NK-92 (cell line): Measurements from ENCODE around the gene COPS4.
"Not testable (repeated sequence)": the region's sequence is repeated elsewhere in the genome, so short reads cannot be mapped to it uniquely, and the experiment has no call there.

Experiments
- DNase-seq: peaks from one replicate; lab custom pipeline; 2025; ENCODE audit not compliant: unreplicated experiment; lab: John Stamatoyannopoulos, UW

The COPS4 gene

DNA sequence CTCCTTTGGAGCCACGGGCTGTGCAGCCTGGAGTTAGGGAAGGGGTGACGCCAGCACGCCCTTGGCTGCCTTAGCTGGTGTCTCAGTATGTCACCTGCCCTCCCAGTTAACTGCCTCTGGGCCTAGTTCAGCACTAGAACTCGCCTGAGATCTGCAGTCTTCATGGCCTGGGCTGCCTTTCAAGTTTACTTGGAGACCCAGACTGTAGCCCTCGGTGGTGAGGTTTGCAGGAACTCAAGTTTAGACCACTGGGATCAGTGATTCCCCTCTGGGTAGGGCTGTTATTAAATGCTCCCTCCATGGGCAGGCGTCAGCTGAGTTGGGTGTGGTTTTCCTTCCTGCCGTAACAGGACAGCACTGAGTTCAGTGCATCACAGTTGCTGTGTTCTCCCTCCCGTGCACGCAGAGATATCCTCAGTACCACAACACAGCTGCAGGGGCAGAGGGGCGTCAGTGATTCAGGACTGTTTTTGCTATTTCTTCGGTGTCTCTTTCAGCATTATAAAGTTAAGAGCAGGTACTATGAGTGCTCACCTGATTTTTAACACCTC, 49.0 kb downstream of the COPS4 start:
- no peak for DNase-seq

DNA sequence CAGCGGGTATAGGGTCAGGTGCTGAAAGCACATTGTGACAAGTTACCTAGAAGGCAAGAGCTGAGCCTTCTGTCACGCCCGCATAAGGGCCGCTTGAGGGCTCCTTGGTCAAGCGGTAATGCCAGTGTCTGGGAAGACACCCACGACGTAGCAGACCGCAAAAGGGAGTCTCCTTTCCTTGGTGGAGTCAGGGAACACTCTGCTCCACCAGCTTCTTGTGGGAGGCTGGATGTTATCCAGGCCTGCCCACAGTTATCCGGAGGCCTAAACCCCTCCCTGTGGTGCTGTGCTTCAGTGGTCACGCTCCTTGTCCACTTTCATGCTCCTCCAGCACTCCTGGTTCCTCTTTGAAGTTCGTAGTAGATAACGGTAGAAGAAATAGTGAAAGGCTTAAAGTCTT, 50.0 kb downstream of the COPS4 start:
- DNase-seq: not testable (repeated sequence)

DNA sequence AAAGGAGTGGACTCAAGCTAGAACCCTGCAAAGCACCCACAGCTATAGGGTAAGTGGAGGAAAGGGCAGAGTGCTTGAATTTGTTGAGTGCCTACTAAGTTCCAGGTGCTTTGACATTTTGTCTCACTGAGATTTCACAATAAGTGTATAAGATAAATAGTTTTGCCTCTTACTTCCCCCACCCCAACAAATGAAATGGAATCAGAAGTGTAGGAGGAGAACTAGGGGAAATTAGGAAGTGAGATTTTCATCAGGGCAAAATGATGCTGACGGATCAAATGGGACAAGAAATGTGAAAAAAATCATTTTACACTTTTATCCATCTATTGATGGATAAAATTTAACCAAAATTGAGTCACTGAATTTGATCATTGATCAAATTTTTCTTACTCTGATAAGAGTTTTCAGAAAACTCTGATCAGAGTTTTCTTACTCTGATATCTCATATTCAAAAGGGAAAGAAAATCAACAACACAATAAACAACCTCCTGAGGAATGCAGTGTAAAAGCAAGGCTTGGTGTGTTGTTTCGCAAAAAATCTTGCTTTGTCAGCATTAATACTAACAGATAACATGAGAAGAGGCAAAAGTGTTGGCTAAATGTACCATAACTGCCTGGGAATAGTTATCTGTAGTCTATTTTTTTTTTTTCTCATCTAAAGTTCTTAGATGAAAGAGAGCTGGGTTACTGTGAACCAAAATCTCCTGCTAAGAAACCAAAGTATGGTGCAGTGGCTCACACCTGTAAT, 54.6 kb downstream of the COPS4 start:
- DNase-seq: no peak

DNA sequence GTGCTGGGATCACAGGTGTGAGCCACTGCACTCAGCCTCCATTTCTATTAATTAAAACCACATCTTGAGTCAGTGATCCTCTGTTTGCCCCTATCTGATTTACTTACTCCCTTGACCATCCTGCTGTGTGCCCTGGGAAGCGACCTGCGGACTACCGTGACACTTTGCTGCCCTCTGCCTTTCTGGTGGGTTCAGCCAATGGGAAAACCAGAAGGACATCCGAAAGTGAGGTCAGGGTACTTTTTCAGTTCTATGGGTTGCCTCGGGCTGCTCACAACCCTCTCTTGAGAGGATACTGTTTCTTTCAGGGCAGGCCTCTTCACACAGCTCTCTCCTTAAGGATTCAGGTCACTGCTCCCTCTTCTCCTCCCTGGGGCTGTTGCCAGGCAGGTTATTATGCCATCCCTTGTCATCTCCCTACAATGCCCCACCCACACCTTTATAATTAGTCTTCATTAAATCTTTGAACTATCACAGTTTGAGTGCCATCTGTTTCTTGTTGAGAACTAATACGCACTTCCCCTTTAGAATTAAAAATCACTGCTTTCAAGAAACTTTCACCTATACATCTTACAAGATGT, 58.2 kb downstream of the COPS4 start:
- no peak for DNase-seq

GRCh38 chr4:83096397-83096796, 61.4 kb downstream of the COPS4 start:
- DNase-seq: no peak

- no peak for DNase-seq
Observed at GRCh38 chr4:83104991-83105390, 70.0 kb downstream of the COPS4 start.

DNA sequence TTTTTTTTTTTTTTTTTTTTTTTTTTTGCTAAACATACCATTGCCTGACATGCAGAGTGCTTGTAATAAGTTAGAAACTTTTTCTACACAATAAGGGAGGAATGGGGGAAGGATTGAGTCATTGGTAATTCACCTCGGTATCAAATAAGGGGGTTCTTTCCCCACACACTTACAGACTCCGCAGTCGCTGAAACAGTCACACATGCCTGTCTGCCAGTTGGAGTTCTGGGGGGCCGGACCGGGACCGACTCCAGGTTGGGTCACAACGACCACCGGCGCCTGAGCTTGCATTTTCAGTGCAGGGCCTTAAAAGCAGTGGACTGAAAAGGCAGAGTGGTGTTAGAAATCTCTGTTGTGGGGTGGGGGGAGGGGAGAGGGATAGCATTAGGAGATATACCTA, 72.6 kb downstream of the COPS4 start:
- DNase-seq: no peak

DNA sequence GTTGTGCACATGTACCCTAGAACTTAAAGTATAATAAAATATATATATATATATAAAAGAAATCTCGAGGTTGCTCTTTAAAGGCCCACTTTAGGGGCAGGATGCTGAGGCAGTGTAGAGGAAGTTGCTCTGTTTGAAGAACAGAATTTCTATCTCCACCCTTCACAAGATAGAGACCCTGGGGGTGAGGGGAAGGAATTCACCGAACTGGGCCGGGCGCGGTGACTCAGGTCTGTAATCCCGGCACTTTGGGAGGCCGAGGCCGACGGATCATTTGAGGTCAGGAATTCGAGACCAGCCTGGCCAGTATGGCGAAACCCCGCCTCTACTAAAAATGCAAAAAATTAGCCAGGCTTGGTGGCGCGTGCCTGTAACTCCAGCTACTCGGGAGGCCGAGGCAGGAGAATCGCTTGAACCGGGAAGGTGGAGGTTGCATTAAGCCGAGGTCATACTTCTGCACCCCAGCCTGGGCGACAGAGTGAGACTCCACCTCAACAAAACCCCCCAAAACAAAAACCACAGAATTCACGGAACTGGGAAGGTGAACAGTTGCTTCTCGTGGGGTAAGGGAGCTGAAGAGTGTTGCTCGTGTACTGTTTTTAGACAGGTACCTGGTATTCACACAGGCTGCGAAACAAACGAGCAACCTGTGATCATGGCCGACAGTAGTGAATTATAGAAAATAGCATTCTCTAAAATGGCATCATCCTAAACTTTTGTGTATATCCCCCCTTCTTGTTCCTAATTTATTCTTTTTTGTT, 73.3 kb downstream of the COPS4 start:
- no peak for DNase-seq

DNA sequence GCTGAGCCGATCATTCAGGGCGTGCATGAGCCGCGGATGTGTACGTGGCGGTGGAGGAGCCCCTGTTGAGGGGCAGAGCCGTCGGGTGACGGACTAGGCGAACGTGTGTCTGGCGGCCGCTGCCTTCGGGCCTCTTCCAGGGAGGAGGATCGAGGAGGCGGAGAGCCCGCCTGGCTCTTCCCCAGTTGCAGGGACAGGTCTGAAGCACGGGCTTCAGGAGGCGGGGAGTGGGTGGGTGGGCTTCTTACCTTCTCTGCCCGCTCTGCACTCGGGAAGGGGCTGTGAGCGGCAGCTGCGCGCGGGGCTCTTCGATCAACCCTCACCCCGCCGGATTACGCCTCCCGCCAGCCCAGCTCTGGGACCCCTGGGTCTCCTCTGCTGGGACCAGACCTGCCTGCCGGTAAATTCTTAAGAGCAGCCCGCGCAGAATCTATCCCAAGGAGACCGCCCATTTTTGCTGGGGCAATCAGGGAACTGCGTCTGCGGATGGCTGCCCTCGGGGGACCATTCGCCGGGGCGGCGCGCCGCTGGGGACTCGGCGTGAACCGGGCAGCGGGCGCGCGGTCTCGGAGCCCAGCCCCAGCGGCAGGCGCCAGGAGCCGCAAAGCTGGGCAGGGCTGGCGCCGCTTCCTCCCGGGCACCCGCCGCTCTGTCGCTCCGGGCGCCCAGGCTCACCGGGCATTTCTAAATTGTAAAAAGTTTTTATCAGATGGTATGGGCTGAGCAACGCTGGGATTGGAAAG, 74.7 kb downstream of the COPS4 start:
- DNase-seq: no peak

DNA sequence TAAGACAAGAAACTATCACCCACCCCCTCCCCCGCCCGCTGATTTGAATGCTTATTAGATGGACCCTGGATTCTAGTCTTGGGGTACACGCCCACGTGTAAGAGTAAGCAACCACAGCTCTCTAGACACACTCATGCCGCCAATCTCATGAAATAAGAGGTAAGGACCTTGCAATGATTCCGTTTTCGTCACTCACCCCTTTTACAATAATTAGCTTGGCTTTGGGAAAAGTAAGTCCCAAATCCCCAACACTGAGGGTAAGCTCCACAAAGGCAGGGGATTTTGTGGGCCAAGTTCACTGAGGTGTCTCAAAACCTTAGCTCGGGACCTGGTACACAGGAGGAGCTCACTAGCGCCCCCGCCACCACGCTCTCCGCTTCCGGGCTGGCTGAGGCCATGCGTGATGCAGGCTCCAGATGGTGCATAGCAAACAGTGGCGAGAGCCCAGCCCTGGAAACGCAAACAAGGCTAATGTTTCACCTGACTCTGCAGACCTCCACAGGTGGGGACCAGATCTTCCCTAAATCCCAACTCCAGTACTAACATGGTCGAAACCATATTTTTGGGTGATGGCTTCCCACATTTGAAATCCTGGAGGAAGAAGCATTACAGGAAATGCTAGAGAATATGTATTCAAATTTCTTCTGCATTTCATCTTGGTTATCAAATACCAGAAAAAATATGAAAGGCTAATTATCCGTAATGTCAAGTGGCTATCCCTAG, 75.4 kb downstream of the COPS4 start:
- no peak for DNase-seq

GRCh38 chr4:83110970-83111750, 76.2 kb downstream of the COPS4 start:
- no peak for DNase-seq

DNA sequence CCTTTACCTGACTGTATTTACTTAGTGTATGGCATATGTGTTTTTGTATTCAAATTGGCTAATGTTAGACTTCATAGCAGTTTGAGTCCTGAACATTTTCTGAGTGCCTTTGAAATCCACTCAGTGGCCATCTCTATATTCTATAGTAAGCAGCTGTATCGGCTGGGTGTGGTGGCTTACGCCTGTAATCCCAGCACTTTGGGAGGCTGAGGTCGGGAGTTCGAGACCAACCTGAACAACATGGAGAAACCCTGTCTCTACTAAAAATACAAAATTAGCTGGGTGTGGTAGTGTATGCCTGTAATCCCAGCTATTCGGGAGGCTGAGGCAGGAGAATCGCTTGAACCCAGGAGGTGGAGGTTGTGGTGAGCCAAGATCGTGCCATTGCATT, 76.8 kb downstream of the COPS4 start:
- DNase-seq: not testable (repeated sequence)

- DNase-seq: no peak
Observed at GRCh38 chr4:83112231-83112630, 77.2 kb downstream of the COPS4 start.

GRCh38 chr4:83112678-83113428, 77.9 kb downstream of the COPS4 start:
- no peak for DNase-seq

- no peak for DNase-seq
Observed at GRCh38 chr4:83113429-83113786, 78.4 kb downstream of the COPS4 start.

DNA sequence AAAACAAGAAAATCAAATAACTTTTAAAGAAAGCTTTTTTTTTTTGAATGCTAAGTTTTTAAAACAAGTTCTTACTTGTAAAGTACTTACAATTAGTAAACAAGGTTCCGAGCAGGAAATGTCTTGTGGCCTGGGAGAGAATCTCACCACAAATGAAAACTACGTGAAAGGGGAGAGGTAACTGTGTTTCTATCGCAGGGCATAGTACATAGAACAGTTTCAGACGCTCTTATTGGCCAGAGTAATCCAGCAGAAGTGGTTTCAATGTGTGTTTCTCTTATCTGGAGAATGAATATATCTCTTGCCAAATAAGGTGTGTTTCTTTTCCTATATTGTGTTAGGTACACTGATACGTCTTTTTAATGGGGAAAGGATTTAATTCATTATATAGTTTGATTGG, 79.6 kb downstream of the COPS4 start, which contains the start of gene PLAC8:
PLAC8 (minus strand) TSS at position 154 of the 400 bp plus-strand sequence. CDS start 6,808 bp downstream, outside the sequence.
- no peak for DNase-seq

GRCh38 chr4:83115000-83115399, 80.0 kb downstream of the COPS4 start:
- DNase-seq: no peak

GRCh38 chr4:83115656-83116285, 80.8 kb downstream of the COPS4 start:
- DNase-seq: no peak

DNA sequence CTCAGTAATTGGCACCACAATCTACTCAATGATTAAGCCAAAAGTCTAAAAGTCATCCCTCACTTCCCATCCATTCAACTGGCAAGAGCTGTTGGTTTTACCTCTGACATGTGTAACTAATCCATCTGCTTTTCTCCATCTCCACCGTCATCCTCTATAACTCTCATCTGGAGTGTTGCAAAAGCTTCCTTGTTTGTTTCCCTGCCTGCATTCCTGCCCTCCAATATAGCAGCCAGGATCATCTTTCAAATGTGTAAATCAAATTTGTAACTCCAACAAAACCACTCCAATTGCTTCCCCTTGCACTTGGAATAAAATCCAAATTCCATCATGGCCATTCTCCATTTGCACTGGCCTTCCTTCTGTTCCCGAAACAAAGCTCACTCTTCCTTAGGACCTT, 83.9 kb downstream of the COPS4 start:
- no peak for DNase-seq
